ENCODE results near the gene PPP1R14C. TPM values are rescaled to one million over a fixed set of nuclear protein-coding genes. Genes with fewer than 3 reads are reported as not detected.

PPP1R14C gene
- total and polyA plus RNA-seq, 2 experiments from 2014 or later = 1.1 to 1.4 TPM

- DNase-seq (ENCODE audit: low spot score) = no peak
- no peaks in the 10 kb centered on the region for H3K4me1 ChIP-seq (ENCODE audit: insufficient read depth)
Measured at GRCh38 chr6:150177952-150178520, 35.2 kb downstream of the PPP1R14C start.

More at GRCh38 chr6:150177952-150178520, 35.2 kb downstream of the PPP1R14C start:
- H3F3A ChIP-seq (replicated peaks; ENCODE audit: low read depth) = no peaks in the 10 kb centered on the region
- no peaks in the 10 kb centered on the region for H3K36me3 ChIP-seq (ENCODE audit: insufficient read depth)
- TF ChIP-seq, protein P1, sequence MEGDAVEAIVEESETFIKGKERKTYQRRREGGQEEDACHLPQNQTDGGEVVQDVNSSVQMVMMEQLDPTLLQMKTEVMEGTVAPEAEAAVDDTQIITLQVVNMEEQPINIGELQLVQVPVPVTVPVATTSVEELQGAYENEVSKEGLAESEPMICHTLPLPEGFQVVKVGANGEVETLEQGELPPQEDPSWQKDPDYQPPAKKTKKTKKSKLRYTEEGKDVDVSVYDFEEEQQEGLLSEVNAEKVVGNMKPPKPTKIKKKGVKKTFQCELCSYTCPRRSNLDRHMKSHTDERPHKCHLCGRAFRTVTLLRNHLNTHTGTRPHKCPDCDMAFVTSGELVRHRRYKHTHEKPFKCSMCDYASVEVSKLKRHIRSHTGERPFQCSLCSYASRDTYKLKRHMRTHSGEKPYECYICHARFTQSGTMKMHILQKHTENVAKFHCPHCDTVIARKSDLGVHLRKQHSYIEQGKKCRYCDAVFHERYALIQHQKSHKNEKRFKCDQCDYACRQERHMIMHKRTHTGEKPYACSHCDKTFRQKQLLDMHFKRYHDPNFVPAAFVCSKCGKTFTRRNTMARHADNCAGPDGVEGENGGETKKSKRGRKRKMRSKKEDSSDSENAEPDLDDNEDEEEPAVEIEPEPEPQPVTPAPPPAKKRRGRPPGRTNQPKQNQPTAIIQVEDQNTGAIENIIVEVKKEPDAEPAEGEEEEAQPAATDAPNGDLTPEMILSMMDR (conservative IDR thresholded peaks at IDR 0.05; ENCODE audit: low read depth in 2 of 2) = no peak
- no peak for TF ChIP-seq ZNF114 (CRISPR knock-in tag; IDR thresholded peaks at IDR 0.05)
- TF ChIP-seq ZNF331 (CRISPR knock-in tag; IDR thresholded peaks at IDR 0.05; ENCODE audit: low read depth) = no peak
- no peak for TF ChIP-seq NANOG (IDR thresholded peaks at IDR 0.05; ENCODE audit: borderline replicate concordance)
- no peak for TF ChIP-seq ZNF462 (CRISPR knock-in tag; IDR thresholded peaks at IDR 0.05)
- TF ChIP-seq, protein P2, sequence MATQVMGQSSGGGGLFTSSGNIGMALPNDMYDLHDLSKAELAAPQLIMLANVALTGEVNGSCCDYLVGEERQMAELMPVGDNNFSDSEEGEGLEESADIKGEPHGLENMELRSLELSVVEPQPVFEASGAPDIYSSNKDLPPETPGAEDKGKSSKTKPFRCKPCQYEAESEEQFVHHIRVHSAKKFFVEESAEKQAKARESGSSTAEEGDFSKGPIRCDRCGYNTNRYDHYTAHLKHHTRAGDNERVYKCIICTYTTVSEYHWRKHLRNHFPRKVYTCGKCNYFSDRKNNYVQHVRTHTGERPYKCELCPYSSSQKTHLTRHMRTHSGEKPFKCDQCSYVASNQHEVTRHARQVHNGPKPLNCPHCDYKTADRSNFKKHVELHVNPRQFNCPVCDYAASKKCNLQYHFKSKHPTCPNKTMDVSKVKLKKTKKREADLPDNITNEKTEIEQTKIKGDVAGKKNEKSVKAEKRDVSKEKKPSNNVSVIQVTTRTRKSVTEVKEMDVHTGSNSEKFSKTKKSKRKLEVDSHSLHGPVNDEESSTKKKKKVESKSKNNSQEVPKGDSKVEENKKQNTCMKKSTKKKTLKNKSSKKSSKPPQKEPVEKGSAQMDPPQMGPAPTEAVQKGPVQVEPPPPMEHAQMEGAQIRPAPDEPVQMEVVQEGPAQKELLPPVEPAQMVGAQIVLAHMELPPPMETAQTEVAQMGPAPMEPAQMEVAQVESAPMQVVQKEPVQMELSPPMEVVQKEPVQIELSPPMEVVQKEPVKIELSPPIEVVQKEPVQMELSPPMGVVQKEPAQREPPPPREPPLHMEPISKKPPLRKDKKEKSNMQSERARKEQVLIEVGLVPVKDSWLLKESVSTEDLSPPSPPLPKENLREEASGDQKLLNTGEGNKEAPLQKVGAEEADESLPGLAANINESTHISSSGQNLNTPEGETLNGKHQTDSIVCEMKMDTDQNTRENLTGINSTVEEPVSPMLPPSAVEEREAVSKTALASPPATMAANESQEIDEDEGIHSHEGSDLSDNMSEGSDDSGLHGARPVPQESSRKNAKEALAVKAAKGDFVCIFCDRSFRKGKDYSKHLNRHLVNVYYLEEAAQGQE (IDR thresholded peaks at IDR 0.05; ENCODE audit: unreplicated experiment) = no peak
- TF ChIP-seq, protein P3, sequence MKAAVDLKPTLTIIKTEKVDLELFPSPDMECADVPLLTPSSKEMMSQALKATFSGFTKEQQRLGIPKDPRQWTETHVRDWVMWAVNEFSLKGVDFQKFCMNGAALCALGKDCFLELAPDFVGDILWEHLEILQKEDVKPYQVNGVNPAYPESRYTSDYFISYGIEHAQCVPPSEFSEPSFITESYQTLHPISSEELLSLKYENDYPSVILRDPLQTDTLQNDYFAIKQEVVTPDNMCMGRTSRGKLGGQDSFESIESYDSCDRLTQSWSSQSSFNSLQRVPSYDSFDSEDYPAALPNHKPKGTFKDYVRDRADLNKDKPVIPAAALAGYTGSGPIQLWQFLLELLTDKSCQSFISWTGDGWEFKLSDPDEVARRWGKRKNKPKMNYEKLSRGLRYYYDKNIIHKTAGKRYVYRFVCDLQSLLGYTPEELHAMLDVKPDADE (IDR thresholded peaks at IDR 0.05) = no peak
- no peak for TF ChIP-seq EZH2phosphoT487 (IDR thresholded peaks at IDR 0.05; ENCODE audit: unreplicated experiment)
- TF ChIP-seq EZH2 (IDR thresholded peaks at IDR 0.05; ENCODE audit: low read depth, unreplicated experiment) = no peak
- no peak for TF ChIP-seq JUNB (IDR thresholded peaks at IDR 0.05; ENCODE audit: unreplicated experiment)
- TF ChIP-seq STAT1 (IDR thresholded peaks at IDR 0.05; ENCODE audit: unreplicated experiment) = no peak
- TF ChIP-seq POLR2AphosphoS5 (IDR thresholded peaks at IDR 0.05; ENCODE audit: low read depth) = no peak
- no peak for TF ChIP-seq CREB1 (CRISPR knock-in tag; IDR thresholded peaks at IDR 0.05; ENCODE audit: low read depth)
- H3K9me2 ChIP-seq (ENCODE audit: insufficient read depth) = no peaks in the 10 kb centered on the region
- ATAC-seq = no peak
- no peaks in the 10 kb centered on the region for H4K20me1 ChIP-seq (replicated peaks; ENCODE audit: insufficient read depth)
- H3K9me3 Mint-ChIP-seq = no peaks in the 10 kb centered on the region
- no peaks in the 10 kb centered on the region for H3K79me2 ChIP-seq (replicated peaks; ENCODE audit: insufficient read depth)
- H3K27ac Mint-ChIP-seq = no peak overlapping the region
- no peaks in the 10 kb centered on the region for H3K27me3 Mint-ChIP-seq (ENCODE audit: insufficient read depth, low read depth, poor library complexity)
- H3K4me2 ChIP-seq = no peak overlapping the region
- H3K27ac ChIP-seq (ENCODE audit: low read depth) = no peak overlapping the region
- no peaks in the 10 kb centered on the region for H3K36me3 Mint-ChIP-seq (ENCODE audit: low read depth)
- H3K4me3 Mint-ChIP-seq = no peak overlapping the region
- H3K4me3 ChIP-seq = no peak overlapping the region
- no peaks in the 10 kb centered on the region for H3K27me3 ChIP-seq (ENCODE audit: insufficient read depth)
- no peak overlapping the region for H2AFZ ChIP-seq
- H3K4me1 Mint-ChIP-seq = no peaks in the 10 kb centered on the region; the same call in 2 of the 3 replicates
